Neural cell (in vitro differentiated cells): ENCODE data around the gene IQSEC1. TPM values are rescaled to one million over a fixed set of nuclear protein-coding genes. Genes with fewer than 3 reads are reported as not detected.

ENCODE experiments used
- polyA plus RNA-seq: library from polyadenylated mRNA; depleted of rRNA; stranded (reverse); fragments of >200 nt; gene quantifications from 2 replicates; pipeline ENCODE4 v1.2.3, GENCODE V29; 2014
- small RNA-seq, 3 experiments: library from RNA; depleted of rRNA; stranded (forward); fragments of <200 nt; gene quantifications; one replicate each; pipeline ENCODE3, GENCODE V24; 2012

Gene IQSEC1
- polyA plus RNA-seq, 1 donor from 2014 or later: 6.0 TPM

Small RNA genes within 50 kb of the gene (small RNA-seq; reads per million reads assigned to genes)
- gene AC034198.1 (0 reads per million in 3 experiments), gene AC069271.1 (0 reads per million in 3 experiments)

Other genes with a start within 250 kb of the IQSEC1 start
- 1,160 and 1,223 TPM in 2 replicates for gene RPL32, start 231.9 kb downstream of the IQSEC1 start, polyA plus RNA-seq